HUES64 (cell line): ENCODE results near the gene DDX51.

Experiments used
- H3K27ac ChIP-seq: 2 replicates; pipeline ENCODE4 v1.7.0; 2013; ENCODE audit warnings: low read depth, low read length, inconsistent platforms
- H3K27me3 ChIP-seq: 2 replicates; pipeline ENCODE4 v1.6.1; 2013; ENCODE audit warnings: mild to moderate bottlenecking, low read length; ENCODE audit not compliant: insufficient read depth
- H3K36me3 ChIP-seq: 2 replicates; pipeline ENCODE4 v1.6.1; 2013; ENCODE audit warnings: mild to moderate bottlenecking, low read length; ENCODE audit not compliant: insufficient read depth
- H3K4me1 ChIP-seq: 2 replicates; pipeline ENCODE4 v1.6.1; 2013; ENCODE audit warnings: mild to moderate bottlenecking, low read length, moderate library complexity; ENCODE audit not compliant: insufficient read depth
- H3K4me3 ChIP-seq: 2 replicates; pipeline ENCODE4 v1.5.1; 2013; ENCODE audit warnings: mild to moderate bottlenecking, low read length, moderate library complexity
- H3K9ac ChIP-seq: 2 replicates; pipeline ENCODE4 v1.6.1; 2013; ENCODE audit warnings: mild to moderate bottlenecking, low read depth, low read length
- H3K9me3 ChIP-seq: 2 replicates; pipeline ENCODE4 v1.6.1; 2013; ENCODE audit warnings: low read depth, low read length; ENCODE audit not compliant: insufficient read depth
- WGBS: fragments of 150-250, 120-280 bp; methylation state at CpG from one replicate; pipeline ENCODE4 v1.1.7; 2013; ENCODE audit warnings: missing lambda C conversion rate; 5-methylcytosine and 5-hydroxymethylcytosine counted together

The DDX51 gene

GRCh38 chr12:132176920-132177551, 32.9 kb upstream of the DDX51 start:
- Histone ChIP-seq H3K36me3 (no peaks in the 10 kb centered on the region), H3K9ac (no peak overlapping the region), H3K4me3 (no peak overlapping the region), H3K27ac (no peak overlapping the region), H3K27me3 (peaks cover 5% of the 10 kb centered on the region; the same call in 1 of the 2 replicates), H3K4me1 (no peaks in the 10 kb centered on the region), H3K9me3 (peaks cover 7% of the 10 kb centered on the region; the same call in 1 of the 2 replicates)
- 87% methylated on average over 25 of the region's 25 CpGs for WGBS

GRCh38 chr12:132176385-132176919, 32.3 kb upstream of the DDX51 start:
- no peaks in the 10 kb centered on the region for H3K4me1 ChIP-seq
- H3K9ac ChIP-seq, result no peak overlapping the region
- no peak overlapping the region for H3K27ac ChIP-seq
- 89% methylated on average over 19 of the region's 19 CpGs for WGBS
- peaks cover 5% of the 10 kb centered on the region; the same call in 1 of the 2 replicates for H3K27me3 ChIP-seq
- peaks cover 7% of the 10 kb centered on the region; the same call in 1 of the 2 replicates for H3K9me3 ChIP-seq
- H3K4me3 ChIP-seq, result no peak overlapping the region
- H3K36me3 ChIP-seq, result no peaks in the 10 kb centered on the region

- Histone ChIP-seq H3K27me3 (peaks cover 5% of the 10 kb centered on the region; the same call in 1 of the 2 replicates), H3K4me1 (no peaks in the 10 kb centered on the region), H3K27ac (no peak overlapping the region), H3K4me3 (no peak overlapping the region), H3K36me3 (no peaks in the 10 kb centered on the region), H3K9ac (no peak overlapping the region), H3K9me3 (0 out of 2 replicates have a peak, but pooled peaks cover 7% of the 10 kb centered on the region)
- 89% methylated on average over 34 of the region's 35 CpGs for WGBS
These were observed 31.6 kb upstream of the DDX51 start for GRCh38 chr12:132175496-132176384.

- Histone ChIP-seq H3K9me3 (0 out of 2 replicates have a peak, but pooled peaks cover 6% of the 10 kb centered on the region), H3K27me3 (peaks cover 5% of the 10 kb centered on the region; the same call in 1 of the 2 replicates), H3K9ac (no peak overlapping the region), H3K27ac (no peak overlapping the region), H3K4me1 (no peaks in the 10 kb centered on the region), H3K36me3 (no peaks in the 10 kb centered on the region), H3K4me3 (no peak overlapping the region)
- 80% methylated on average over 21 of the region's 25 CpGs for WGBS
These were observed 30.8 kb upstream of the DDX51 start for GRCh38 chr12:132174839-132175490.

- no peaks in the 10 kb centered on the region for H3K4me1 ChIP-seq
- no peak overlapping the region for H3K27ac ChIP-seq
- H3K4me3 ChIP-seq, result no peak overlapping the region
- H3K9me3 ChIP-seq, result 0 out of 2 replicates have a peak, but pooled peaks cover 5% of the 10 kb centered on the region
- H3K36me3 ChIP-seq, result no peaks in the 10 kb centered on the region
- 84% methylated on average over 30 of the region's 30 CpGs for whole genome bisulfite sequencing
- no peak overlapping the region for H3K9ac ChIP-seq
- H3K27me3 ChIP-seq, result peaks cover 5% of the 10 kb centered on the region; the same call in 1 of the 2 replicates
These were observed 30.1 kb upstream of the DDX51 start for GRCh38 chr12:132174015-132174838.

- H3K4me3 ChIP-seq, result no peak overlapping the region
- no peak overlapping the region for H3K9ac ChIP-seq
- H3K27me3 ChIP-seq, result peaks cover 5% of the 10 kb centered on the region; the same call in 1 of the 2 replicates
- WGBS, result 87% methylated on average over 35 of the region's 35 CpGs
- H3K9me3 ChIP-seq, result 0 out of 2 replicates have a peak, but pooled peaks cover 3% of the 10 kb centered on the region
- H3K4me1 ChIP-seq, result no peaks in the 10 kb centered on the region
- H3K36me3 ChIP-seq, result no peaks in the 10 kb centered on the region
- no peak overlapping the region for H3K27ac ChIP-seq
These were observed 29.3 kb upstream of the DDX51 start for GRCh38 chr12:132173135-132174014.

GRCh38 chr12:132172619-132173018, 28.5 kb upstream of the DDX51 start:
- H3K9ac ChIP-seq, result no peak overlapping the region
- 0 out of 2 replicates have a peak, but pooled peaks cover 2% of the 10 kb centered on the region for H3K9me3 ChIP-seq
- no peak overlapping the region for H3K4me3 ChIP-seq
- 88% methylated on average over 15 of the region's 15 CpGs for WGBS
- H3K27me3 ChIP-seq, result peaks cover 3% of the 10 kb centered on the region; the same call in 1 of the 2 replicates
- H3K4me1 ChIP-seq, result no peaks in the 10 kb centered on the region
- no peak overlapping the region for H3K27ac ChIP-seq
- no peaks in the 10 kb centered on the region for H3K36me3 ChIP-seq

GRCh38 chr12:132171968-132172521, 27.9 kb upstream of the DDX51 start:
- 85% methylated on average over 28 of the region's 28 CpGs for WGBS
- Histone ChIP-seq H3K27ac (no peak overlapping the region), H3K9ac (no peak overlapping the region), H3K9me3 (0 out of 2 replicates have a peak, but pooled peaks cover 6% of the 10 kb centered on the region), H3K27me3 (peaks cover 3% of the 10 kb centered on the region; the same call in 1 of the 2 replicates), H3K4me3 (no peak overlapping the region), H3K4me1 (no peaks in the 10 kb centered on the region), H3K36me3 (no peaks in the 10 kb centered on the region)

GRCh38 chr12:132171293-132171967, 27.3 kb upstream of the DDX51 start:
- Histone ChIP-seq H3K9me3 (peaks cover 6% of the 10 kb centered on the region; the same call in 1 of the 2 replicates), H3K36me3 (no peaks in the 10 kb centered on the region), H3K9ac (no peak overlapping the region), H3K27me3 (peaks cover 3% of the 10 kb centered on the region; the same call in 1 of the 2 replicates), H3K27ac (no peak overlapping the region), H3K4me1 (no peaks in the 10 kb centered on the region), H3K4me3 (no peak overlapping the region)
- 87% methylated on average over 24 of the region's 24 CpGs for WGBS
